Stimulated activated CD4-positive, alpha-beta T cell treated with anti-CD3 and anti-CD28 coated beads, Interleukin-12 subunit alpha, Interleukin-12 subunit beta, amount 100 ng/mL, for 48 hours (primary cell): ENCODE results near the gene OR6K6.
A peak's percentile ranks its signal among the peaks of the same experiment; 100 is the strongest.

Experiments used
- DNase-seq, 3 donors: peaks; one replicate each; pipeline ENCODE4 v3.0.0-alpha.2; 2020; ENCODE audit warnings: low read depth in 2 of 3, low spot score in 1 of 3

The OR6K6 gene, protein sequence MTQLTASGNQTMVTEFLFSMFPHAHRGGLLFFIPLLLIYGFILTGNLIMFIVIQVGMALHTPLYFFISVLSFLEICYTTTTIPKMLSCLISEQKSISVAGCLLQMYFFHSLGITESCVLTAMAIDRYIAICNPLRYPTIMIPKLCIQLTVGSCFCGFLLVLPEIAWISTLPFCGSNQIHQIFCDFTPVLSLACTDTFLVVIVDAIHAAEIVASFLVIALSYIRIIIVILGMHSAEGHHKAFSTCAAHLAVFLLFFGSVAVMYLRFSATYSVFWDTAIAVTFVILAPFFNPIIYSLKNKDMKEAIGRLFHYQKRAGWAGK

DNA sequence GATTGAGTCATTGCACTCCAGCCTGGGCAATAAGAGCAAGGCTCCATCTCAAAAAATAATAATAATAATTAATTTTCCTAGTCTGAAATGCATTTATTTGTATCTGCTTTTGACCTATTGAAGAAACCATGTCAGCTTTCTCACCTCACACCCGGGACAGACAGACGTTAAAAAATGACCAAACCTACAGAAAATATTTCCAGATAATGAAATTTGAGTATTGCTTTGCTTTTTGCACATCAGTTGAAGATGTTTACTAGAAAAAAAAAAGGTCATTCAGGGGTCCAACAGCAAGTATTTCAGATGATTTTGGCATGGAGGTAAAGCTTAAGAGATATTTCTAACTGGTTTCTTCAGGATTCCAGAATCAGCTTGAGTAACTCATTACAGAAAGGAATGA is at the start of gene OR6K6:
Gene OR6K6 (plus strand): TSS at position 301 of the 400 bp plus-strand sequence. CDS start 168 bp downstream, outside the sequence.
- no peak for DNase-seq

DNA sequence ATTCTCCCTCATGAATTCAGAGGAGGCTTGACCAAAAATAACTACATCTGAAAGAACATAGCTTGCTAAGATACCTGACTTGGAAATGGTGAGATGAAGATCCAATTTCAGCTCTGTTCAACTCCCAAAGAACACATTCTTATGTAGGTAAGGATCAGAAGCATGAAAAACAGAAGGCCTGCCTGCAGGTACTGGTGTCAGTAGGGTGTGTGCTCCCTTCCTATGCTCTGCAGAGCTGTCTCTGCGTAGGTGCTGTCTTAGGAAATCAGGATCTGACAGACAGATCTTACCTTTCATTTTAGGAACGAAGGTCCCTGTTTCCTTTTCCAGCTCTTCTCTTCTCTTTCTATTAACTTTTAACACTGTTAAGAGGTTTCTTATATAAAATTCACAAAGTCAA is 48.4 kb upstream of the OR6K6 start:
- no peak for DNase-seq

DNA sequence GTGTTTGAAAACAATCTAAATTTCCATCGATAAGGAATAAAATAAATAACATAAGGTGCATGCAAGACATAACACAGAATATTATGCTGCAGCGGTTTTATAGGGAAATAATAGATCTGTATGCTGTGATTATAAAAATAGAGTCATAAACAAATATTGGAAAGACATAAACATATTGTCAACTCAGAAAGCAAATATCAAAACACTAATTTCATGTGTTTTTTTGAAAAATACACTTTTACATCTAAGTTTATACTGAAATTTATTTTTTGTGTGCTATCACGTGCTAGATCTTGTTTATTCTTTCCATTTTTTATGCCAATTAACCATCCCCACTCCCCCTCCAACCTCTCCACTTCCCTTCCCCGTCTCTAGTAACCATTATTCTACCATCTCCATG is 43.4 kb upstream of the OR6K6 start:
- no peak for DNase-seq

DNA sequence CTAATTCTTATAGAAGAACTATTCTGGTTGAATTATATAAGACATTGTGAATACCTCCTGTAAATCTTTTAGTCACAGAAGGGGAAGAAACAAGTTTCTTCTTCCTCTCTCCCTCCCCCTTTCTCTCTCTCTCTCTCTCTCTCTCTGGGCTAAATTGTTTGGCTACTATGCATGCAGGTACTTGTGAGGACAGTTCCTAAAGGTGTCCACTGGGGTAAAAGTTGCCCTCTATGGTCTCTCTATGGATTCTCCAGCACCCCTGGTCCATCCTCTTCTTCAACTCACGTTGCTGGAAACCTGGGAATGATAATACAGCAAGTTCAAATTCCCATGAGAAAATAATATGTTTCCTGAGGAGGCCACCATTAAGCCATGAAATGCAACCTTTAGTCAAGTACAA is 39.8 kb upstream of the OR6K6 start:
- DNase-seq, result no peak

DNA sequence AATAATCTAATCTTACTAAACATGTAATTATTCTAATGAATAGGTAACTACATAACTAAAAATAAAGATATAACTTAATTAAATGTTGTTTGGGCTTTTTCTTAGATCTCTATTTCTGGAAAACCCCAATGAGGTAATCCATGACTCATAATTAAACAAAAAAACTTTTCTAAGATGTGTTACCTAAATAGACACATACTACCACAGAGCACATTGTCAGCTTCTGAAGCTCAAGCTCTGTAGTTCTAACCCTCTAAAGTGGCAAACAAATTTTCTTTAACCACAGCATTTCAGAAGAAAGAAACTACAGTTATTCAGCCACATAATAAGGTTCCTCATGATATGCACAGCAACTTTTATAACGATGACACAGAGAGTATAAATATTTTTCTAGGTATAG is 38.2 kb upstream of the OR6K6 start:
- no peak for DNase-seq

DNA sequence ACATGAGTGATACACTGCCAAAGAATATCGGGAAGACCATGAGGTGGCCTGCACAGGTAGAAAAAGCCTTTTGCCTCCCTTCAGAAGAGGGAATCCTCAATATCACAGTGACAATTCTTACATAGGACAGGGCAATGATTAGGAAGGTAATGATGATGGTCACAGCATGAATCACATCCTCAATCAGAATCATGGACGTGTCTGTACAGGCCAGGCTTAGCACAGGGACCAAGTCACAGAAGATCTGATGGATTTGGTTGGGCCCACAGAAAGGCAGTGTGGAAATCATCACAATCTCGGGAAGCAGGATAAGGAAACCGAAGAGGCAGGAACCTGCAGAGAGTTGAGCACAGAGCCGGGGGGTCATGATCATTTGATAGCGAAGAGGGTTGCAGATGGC is 37.2 kb upstream of the OR6K6 start:
- no peak for DNase-seq

DNA sequence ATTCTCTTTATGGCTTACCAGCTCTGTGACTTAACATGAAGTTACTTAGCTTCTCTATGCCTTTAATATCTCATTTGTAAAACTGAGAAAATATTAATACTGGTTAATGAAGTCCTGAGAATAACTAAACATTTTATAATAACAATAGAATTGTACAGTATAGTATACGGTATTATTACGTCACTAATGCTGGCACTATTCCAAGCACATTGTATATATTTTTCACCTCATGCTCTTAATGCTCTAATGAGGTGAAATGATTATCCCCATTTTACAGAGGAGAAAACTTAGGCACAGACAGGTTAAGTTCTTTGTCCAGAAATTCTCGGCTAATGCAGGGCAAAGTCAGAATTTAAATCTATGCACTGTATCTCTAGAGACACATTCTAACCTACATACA is 34.9 kb upstream of the OR6K6 start:
- no peak for DNase-seq

DNA sequence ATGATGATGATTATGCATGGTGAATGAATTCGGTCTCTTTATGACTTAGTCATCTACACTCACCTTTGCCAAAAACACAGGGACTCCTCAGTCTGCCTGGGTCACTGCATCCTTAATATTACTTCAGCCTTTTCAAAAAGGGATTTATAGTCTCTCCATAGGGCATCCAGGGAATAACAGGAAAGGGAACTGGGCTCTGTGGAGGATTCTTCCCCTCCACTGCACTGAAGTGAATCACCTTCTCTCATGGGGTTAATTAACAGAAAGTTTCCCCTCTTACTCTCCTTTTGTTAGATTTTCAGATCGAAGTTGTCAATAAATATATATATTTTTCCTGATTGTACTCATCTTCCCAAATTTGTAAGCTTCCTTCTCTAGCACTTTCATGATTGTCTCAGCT is 33.9 kb upstream of the OR6K6 start, which contains the start of gene OR6K3:
Gene OR6K3 (minus strand): TSS at position 101 of the 400 bp plus-strand sequence. CDS start 2,605 bp downstream, outside the sequence.
- no peak for DNase-seq

DNA sequence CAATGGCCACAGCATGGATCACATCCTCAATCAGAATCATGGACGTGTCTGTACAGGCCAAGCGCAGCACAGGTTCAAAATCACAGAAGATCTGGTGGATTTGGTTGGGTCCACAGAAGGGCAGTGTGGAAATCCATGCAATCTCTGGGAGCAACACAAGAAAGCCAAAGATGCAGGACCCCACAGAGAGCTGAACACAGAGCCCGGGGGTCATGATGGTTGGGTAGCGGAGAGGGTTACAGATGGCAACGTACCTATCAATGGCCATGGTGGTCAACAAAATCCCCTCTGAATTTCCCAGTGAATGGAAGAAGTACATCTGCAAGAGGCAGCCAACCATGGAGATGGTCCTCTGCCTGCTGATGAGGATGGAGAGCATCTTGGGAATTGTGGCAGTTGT is 30.1 kb upstream of the OR6K6 start:
- DNase-seq, result no peak

DNA sequence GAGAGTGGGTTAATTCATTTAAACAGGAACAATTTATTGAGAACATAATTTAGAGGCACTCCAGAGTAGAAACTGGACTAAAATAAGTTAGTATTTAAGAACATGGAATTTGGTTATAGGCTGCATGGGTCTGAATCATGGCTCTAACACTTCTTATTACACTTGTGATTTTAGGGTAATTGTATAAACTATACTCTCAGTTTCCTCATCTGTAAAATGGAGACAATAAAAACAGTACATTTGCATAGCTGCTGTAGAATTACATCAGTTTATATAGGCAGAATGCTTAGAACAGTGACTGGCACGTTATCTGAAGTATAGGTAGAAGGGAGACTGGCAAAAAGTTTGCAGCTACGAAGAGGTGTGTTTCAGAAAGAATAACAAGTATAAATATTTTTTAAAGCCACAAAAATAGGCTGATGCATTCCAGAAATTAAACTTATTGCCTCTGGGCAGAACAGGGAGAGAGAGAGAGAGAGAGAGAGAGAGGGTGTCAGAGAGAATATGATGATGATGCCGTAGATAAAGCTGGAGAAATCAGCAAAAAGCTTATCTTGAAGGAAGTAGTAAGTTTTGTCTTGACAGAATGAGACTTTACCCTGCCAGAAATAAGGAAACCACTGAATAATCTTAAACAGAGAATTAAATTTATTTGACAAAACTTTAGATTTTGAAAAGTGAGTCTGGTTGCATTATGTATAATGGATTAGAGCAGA is 25.9 kb upstream of the OR6K6 start:
- DNase-seq, result no peak

DNA sequence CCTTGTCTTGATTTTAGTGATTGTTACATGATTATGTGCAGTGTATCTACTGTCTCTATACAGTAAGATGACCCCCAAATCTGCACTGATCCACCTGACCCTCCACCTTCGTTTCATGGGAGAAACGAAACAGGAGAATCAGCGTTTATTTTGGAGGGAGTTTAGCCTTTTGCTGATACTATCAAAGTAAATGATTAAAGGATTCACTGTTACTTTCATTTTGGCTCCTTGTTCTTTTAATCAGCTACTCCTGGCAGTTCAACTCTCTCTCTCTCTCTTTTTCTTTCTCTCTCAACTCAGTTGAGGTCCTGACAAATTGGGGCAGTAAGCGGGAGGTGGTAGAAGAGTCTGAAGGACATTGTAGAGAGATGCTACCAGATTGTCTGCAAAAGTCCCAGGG is 24.1 kb upstream of the OR6K6 start:
- DNase-seq, result no peak

DNA sequence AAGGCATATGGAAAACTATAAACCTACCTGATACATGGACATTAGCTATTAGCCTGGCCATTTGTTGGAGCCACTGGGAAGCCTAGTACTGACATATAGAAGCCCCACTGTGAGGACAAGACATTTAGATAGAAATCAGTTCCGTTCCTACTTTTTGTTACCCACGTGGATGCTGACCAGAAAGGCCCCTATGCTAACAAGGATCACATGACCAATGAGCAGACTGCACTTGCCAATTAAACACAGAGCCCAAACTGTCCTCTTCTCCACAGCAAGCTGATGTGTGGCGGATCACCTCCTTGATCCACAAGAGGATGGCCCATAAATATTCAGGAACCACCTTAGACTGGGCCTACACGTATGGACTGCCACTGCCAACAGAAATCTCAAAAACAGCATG is 22.8 kb upstream of the OR6K6 start:
- no peak for DNase-seq

DNA sequence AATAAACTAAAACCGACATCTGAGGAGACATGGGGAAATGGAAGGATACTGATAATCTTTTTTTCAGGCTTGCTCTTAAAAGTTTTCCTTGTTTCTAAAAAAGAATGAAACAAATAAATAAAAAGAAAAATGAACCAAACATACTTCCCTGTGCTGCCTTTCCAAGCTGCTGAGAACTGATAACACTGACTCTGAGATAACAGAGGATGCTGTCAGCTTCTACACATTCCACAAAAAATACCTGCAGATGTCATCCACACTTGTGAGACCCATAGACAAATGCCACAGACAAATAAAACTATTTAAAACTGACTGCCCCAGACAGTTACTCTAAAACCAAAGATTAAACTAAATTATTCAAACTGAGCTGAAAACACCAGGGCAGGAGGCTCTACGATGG is 22.0 kb upstream of the OR6K6 start:
- DNase-seq, result no peak

DNA sequence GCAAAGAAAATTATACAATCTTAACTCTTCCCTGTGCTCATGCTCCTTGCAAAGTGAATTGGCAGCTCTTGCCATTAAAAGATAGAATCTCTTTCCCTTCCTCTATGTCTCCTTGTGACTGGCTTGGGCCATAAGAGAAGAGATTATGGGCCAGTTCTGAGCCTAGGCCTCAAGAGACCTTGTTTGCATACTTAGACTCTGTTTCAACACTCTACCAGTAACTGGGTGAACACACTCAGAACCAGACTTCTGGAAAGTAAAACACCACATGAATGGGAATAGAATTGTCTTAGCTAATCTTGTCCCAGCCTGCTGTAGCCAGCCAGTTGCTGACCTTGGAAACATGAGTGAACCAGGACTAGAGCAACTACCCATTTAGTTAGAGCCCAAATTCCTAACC is 18.7 kb upstream of the OR6K6 start:
- DNase-seq, result no peak

DNA sequence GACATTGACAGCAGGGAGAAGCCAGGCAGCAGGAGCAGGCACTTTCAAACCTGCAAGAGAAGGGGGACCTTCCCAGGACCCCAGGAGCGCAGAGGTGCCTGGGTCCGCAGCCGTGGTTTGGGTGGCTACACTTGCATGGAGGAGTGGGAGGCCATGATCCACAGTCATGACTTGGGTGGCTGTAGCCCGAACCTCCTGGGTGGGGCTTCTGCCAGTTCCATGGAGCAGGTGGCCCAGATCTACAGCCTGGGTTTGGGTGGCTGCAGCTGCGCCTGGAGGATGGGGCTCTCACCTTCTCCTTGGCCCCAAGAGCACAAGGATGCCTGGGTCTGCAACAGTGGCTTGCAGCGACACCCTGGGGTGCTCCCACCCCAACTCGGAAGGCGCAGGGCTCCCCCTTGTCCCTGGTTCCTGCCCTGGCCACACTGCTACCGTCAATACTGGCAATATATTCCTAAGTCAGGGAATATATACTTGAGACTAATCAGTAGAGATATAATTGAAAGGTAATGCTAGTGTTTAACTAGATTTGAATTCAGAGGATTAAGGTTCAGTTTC is 2.3 kb upstream of the OR6K6 start:
- DNase-seq, result no peak

DNA sequence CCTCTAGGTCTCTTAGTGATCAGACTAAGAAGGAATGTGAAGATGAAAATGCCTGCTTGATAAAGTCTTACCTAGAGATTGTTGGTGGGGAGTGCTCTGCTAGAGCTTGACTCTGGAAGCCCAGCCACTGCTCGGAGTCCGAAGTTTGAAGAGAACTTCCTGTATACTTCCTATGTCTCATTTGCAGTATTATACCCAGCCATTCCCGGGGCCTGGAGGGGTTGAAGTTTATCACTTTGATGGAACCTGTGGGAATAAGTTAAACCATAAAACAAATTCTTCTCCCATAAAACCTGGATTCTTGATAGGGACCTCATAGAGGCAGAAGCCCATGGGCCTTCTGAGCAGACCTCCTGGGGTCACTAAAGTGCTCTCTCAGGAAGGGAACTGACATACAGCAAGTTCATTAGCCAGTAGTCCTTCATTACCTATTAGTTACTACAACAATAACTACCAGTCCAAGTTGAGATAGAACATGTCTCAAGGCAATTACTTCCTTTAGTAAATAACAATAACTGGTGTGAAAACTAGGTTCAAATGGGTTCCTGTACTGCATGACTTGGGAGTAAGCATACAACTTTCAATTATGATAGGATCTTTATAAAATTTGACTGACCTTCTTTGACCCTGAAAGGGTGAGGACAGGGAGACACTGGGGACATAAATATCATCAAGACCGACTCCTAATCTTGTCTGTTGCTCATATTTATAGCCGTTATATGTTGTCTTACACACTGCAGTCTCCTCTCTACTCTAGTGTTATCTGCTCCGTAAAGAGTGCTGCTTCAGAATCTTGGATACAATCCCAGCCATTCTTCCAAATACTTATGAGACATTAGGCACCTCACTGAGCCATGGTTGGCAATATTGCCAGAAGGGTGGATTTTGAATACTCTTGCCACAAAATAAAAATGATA is 17.7 kb downstream of the OR6K6 start, which contains the start of gene OR6N1:
Gene OR6N1 (minus strand): TSS at position 246 of the 917 bp plus-strand sequence. CDS start 5,513 bp downstream, outside the sequence.
- DNase-seq, result no peak

DNA sequence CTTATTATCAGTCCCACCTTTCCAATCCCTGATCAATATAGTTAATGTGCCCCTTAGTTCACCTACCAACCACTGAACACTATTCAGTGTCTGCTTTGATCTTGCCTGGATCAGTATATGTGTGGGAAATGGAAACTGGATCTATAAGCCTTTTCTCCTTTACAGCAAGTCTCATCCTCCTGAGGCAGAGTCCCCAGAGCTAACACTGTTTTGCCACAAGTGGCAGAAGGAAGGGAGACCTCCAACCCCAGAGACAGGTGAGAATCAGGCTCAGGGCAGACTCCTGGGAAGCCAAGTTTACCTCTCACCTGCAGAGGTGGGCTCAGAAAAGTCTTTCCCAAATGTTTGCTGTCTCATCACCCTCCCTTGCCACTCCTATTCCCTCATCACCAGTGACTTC is 26.6 kb downstream of the OR6K6 start, which contains the start of gene OR6N2:
Gene OR6N2 (minus strand): TSS at position 101 of the 400 bp plus-strand sequence. CDS start 3,569 bp downstream, outside the sequence.
- no peak for DNase-seq

DNA sequence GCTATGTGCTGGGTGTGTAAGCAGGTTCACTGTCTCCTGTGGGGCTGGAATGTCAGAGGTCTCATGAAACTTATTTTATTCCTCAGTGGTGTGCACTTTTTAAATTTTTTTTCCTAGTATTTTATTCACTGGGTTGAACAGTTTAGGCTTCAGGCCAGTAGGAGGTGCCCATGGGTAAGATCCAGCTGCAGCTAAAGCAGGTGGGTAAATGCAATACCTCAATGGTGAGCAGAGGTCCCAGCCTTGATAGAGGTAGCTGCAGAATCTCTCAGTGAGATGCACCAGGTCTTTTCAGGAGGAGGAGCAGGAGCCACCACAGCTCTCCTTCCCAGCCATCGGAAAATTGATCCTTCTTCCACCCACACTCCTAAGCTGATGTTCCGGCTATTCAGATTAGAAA is 39.1 kb downstream of the OR6K6 start:
- DNase-seq, result peak; percentile 1 to 14 (median 8)

DNA sequence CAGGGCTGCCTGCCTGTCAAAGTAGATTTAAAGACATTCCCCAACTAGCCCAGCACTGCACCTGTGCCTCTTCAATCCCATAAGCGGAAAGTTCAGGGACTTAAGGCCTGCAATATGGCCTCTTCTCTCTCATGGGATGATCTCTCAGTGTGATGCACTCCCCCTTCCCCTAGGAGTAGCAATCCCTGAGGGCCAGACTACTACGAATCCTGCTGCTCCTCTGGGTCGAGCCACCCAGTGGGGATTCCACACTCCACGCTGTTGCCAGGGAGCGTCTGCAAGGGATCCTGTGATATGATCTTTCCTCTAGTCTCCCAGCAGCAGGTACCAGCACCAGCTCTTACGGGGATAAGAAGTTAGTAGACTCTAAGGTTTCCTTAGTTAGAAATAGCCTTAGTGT is 39.7 kb downstream of the OR6K6 start:
- DNase-seq, result no peak

DNA sequence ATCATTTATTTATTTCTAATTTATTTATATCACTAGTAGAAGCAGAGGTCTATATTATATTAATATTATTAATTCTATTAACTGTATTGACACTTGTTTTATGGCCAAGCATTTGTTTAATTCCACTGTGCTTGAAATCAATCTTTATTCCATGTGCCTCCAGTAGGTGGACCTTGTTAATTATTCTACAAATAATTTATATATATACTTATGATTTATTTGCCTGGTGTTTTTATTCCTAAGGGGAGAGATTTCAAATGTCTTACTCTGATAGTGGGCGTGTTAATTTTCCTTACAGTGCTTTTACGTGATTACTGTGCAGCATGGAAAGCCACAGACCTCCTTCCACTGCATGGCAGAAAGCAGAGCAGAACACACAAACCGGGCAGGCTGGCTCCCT is 44.0 kb downstream of the OR6K6 start:
- DNase-seq, result no peak

DNA sequence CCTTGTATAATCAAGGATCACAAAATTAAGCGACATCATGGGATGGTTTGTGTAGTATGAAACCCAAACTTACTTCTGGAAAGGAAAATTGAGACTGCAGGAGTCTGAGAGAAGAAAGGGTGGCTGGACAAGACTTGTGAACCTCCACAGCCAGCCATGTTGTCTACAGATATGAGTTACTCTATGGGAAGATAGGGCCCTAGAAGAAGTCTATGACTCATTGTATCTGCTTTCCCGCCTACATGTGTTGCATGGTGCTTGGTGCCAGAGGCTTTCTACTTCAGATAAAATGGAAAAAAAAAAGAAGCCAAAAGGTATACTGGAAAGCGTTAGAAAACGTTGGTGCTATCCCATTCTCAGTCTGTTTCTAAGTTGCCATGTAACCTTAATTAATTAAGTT is 45.2 kb downstream of the OR6K6 start:
- DNase-seq, result peak in 1 of 3 donors; percentile 2
